ENCODE measurements around the gene TMPRSS11F.

GRCh38 chr4:68109868-68110267, 19.8 kb downstream of the TMPRSS11F start:
- no peak for TF ChIP-seq EZH2phosphoT487 (IDR thresholded peaks at IDR 0.05; ENCODE audit: insufficient read depth, low read depth)
- TF ChIP-seq EZH2 (IDR thresholded peaks at IDR 0.05; ENCODE audit: insufficient read depth, poor library complexity, severe bottlenecking): no peak

Measured in GM23248 (cell line).